ENCODE measurements around the gene GLI2.

DNA sequence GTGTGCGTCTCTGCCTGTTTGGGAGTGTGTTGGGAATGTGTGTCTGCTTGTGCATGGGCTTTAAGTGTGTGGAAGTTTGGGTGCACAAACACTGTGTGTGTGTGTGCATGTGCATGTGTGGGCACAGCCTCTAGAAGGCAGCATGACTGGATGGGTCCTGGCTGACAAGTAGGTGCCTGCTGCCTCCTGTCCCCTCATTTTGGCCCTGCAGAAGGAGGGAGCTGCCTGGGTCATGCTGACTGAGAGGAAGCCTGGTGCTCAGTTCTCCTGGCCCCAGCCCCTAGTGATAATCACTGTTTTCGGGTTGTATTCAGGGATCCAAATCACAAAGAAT, 34.1 kb downstream of the GLI2 start:
- TF ChIP-seq, protein P1, sequence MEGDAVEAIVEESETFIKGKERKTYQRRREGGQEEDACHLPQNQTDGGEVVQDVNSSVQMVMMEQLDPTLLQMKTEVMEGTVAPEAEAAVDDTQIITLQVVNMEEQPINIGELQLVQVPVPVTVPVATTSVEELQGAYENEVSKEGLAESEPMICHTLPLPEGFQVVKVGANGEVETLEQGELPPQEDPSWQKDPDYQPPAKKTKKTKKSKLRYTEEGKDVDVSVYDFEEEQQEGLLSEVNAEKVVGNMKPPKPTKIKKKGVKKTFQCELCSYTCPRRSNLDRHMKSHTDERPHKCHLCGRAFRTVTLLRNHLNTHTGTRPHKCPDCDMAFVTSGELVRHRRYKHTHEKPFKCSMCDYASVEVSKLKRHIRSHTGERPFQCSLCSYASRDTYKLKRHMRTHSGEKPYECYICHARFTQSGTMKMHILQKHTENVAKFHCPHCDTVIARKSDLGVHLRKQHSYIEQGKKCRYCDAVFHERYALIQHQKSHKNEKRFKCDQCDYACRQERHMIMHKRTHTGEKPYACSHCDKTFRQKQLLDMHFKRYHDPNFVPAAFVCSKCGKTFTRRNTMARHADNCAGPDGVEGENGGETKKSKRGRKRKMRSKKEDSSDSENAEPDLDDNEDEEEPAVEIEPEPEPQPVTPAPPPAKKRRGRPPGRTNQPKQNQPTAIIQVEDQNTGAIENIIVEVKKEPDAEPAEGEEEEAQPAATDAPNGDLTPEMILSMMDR (IDR thresholded peaks at IDR 0.05; ENCODE audit: insufficient read depth, low read depth, low read length) = no peak
- TF ChIP-seq EZH2 (IDR thresholded peaks at IDR 0.05; ENCODE audit: insufficient read depth, low read length) = no peak

Data from astrocyte (in vitro differentiated cells and primary cell).